ENCODE results near the gene ACOXL. TPM values are rescaled to one million over a fixed set of nuclear protein-coding genes. Genes with fewer than 3 reads are reported as not detected.

Gene ACOXL
- polyA plus RNA-seq, 3 donors: 0.35 TPM; not detected in 2

- Histone ChIP-seq H2AFZ (ENCODE audit: insufficient read depth, low read depth, low read length, poor library complexity, severe bottlenecking) (no peak overlapping the region), H3K27ac (ENCODE audit: low read depth in 1 of 2, low read length in 2 of 2) (no peak overlapping the region), H3K4me2 (replicated peaks; ENCODE audit: extremely low read depth, low read length, poor library complexity, severe bottlenecking) (no peak overlapping the region), H3K27me3 (ENCODE audit: control insufficient read depth in 2 of 2, insufficient read depth in 2 of 2, low read length in 2 of 2) (peaks cover 4 to 5% of the 10 kb centered on the region in 2 donors), H3K4me1 (ENCODE audit: control insufficient read depth in 1 of 2, insufficient read depth in 2 of 2, low read length in 2 of 2) (no peaks in the 10 kb centered on the region), H3K79me2 (ENCODE audit: insufficient read depth, low read length) (no peaks in the 10 kb centered on the region), H3K9me3 (replicated peaks in 1 of 2; ENCODE audit: control insufficient read depth in 1 of 2, insufficient read depth in 1 of 2, low read length in 2 of 2) (no peaks in the 10 kb centered on the region), H3K4me3 (replicated peaks in 1 of 3; ENCODE audit: low read depth in 2 of 3, low read length in 3 of 3) (no peak overlapping the region), H3K9ac (ENCODE audit: insufficient read depth, low read length, poor library complexity, severe bottlenecking) (no peak overlapping the region), H3K36me3 (replicated peaks in 1 of 2; ENCODE audit: control insufficient read depth in 1 of 2, insufficient read depth in 2 of 2, low read length in 2 of 2) (no peaks in the 10 kb centered on the region), H4K20me1 (ENCODE audit: insufficient read depth, low read length) (no peaks in the 10 kb centered on the region)
- Mint-ChIP-seq H3K9me3 (peaks cover 0 to 5% (median 0%) of the 10 kb centered on the region in 7 donors), H3K4me3 (no peak overlapping the region), H3K36me3 (no peaks in the 10 kb centered on the region), H3K4me1 (no peaks in the 10 kb centered on the region), H3K27me3 (ENCODE audit: low read depth in 3 of 3) (peaks cover 11 to 22% (median 15%) of the 10 kb centered on the region in 3 donors), H3K27ac (no peak overlapping the region)
- DNase-seq: no peak
- 88% methylated on average over 2 of the region's 3 CpGs for WGBS (ENCODE audit: insufficient coverage)
- TF ChIP-seq, protein P1, sequence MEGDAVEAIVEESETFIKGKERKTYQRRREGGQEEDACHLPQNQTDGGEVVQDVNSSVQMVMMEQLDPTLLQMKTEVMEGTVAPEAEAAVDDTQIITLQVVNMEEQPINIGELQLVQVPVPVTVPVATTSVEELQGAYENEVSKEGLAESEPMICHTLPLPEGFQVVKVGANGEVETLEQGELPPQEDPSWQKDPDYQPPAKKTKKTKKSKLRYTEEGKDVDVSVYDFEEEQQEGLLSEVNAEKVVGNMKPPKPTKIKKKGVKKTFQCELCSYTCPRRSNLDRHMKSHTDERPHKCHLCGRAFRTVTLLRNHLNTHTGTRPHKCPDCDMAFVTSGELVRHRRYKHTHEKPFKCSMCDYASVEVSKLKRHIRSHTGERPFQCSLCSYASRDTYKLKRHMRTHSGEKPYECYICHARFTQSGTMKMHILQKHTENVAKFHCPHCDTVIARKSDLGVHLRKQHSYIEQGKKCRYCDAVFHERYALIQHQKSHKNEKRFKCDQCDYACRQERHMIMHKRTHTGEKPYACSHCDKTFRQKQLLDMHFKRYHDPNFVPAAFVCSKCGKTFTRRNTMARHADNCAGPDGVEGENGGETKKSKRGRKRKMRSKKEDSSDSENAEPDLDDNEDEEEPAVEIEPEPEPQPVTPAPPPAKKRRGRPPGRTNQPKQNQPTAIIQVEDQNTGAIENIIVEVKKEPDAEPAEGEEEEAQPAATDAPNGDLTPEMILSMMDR (IDR thresholded peaks at IDR 0.05): no peak
- intact Hi-C loops (cut with micrococcal nuclease): no loop called here
These were observed 51.0 kb downstream of the ACOXL start for GRCh38 chr2:110783196-110783873.

GRCh38 chr2:110784047-110784631 is 51.8 kb downstream of the ACOXL start:
- no peaks in the 10 kb centered on the region for H4K20me1 ChIP-seq (ENCODE audit: insufficient read depth, low read length)
- no peaks in the 10 kb centered on the region for H3K4me1 ChIP-seq (ENCODE audit: control insufficient read depth in 1 of 2, insufficient read depth in 2 of 2, low read length in 2 of 2)
- Mint-ChIP-seq H3K4me1 (no peaks in the 10 kb centered on the region), H3K36me3 (no peaks in the 10 kb centered on the region), H3K27ac (no peak overlapping the region), H3K9me3 (peaks cover 0 to 5% (median 0%) of the 10 kb centered on the region in 7 donors), H3K27me3 (ENCODE audit: low read depth in 3 of 3) (peaks cover 15 to 21% (median 15%) of the 10 kb centered on the region in 3 donors), H3K4me3 (no peak overlapping the region)
- no peak overlapping the region for H2AFZ ChIP-seq (ENCODE audit: insufficient read depth, low read depth, low read length, poor library complexity, severe bottlenecking)
- TF ChIP-seq, protein P1 (IDR thresholded peaks at IDR 0.05): no peak
- no peaks in the 10 kb centered on the region for H3K79me2 ChIP-seq (ENCODE audit: insufficient read depth, low read length)
- intact Hi-C loops (cut with micrococcal nuclease): no loop called here
- no peaks in the 10 kb centered on the region for H3K9me3 ChIP-seq (replicated peaks in 1 of 2; ENCODE audit: control insufficient read depth in 1 of 2, insufficient read depth in 1 of 2, low read length in 2 of 2)
- no peak overlapping the region for H3K4me3 ChIP-seq (replicated peaks in 1 of 3; ENCODE audit: low read depth in 2 of 3, low read length in 3 of 3)
- H3K36me3 ChIP-seq (replicated peaks in 1 of 2; ENCODE audit: control insufficient read depth in 1 of 2, insufficient read depth in 2 of 2, low read length in 2 of 2): no peaks in the 10 kb centered on the region
- 98% methylated on average over 5 of the region's 10 CpGs for WGBS (ENCODE audit: insufficient coverage)
- no peak overlapping the region for H3K9ac ChIP-seq (ENCODE audit: insufficient read depth, low read length, poor library complexity, severe bottlenecking)
- no peak for DNase-seq
- H3K27ac ChIP-seq (ENCODE audit: low read depth in 1 of 2, low read length in 2 of 2): no peak overlapping the region
- peaks cover 4% of the 10 kb centered on the region in 2 donors for H3K27me3 ChIP-seq (ENCODE audit: control insufficient read depth in 2 of 2, insufficient read depth in 2 of 2, low read length in 2 of 2)
- no peak overlapping the region for H3K4me2 ChIP-seq (replicated peaks; ENCODE audit: extremely low read depth, low read length, poor library complexity, severe bottlenecking)
